ENCODE measurements around the gene TSPEAR.

TSPEAR gene

GRCh38 chr21:44502171-44502958, 209.0 kb downstream of the TSPEAR start:
- ChIA-PET POLR2A (no interaction called here), CTCF (interaction anchor here (0.9 kb wide), 1 partner anchor 8 kb away, joined by 5 read pairs; no protein-coding TSS in a partner anchor)
- no peak for DNase-seq (ENCODE audit: extremely low spot score)
- TF ChIP-seq ZNF384 (IDR thresholded peaks at IDR 0.05), result no peak
- TF ChIP-seq BHLHE40 (IDR thresholded peaks at IDR 0.05; ENCODE audit: borderline replicate concordance), result no peak
- no peak for TF ChIP-seq HDGF (IDR thresholded peaks at IDR 0.05; ENCODE audit: borderline replicate concordance)
- TF ChIP-seq SP1 (IDR thresholded peaks at IDR 0.05), result no peak
- TF ChIP-seq PKNOX1 (IDR thresholded peaks at IDR 0.05), result no peak
- no peak for TF ChIP-seq CTBP1 (IDR thresholded peaks at IDR 0.05; ENCODE audit: borderline replicate concordance)
- TF ChIP-seq L3MBTL2 (conservative IDR thresholded peaks at IDR 0.05), result no peak
- TF ChIP-seq ARNT (IDR thresholded peaks at IDR 0.05), result no peak
- TF ChIP-seq SUZ12 (IDR thresholded peaks at IDR 0.05), result no peak
- no peak for TF ChIP-seq ELF4 (IDR thresholded peaks at IDR 0.05)
- TF ChIP-seq LEF1 (IDR thresholded peaks at IDR 0.05; ENCODE audit: borderline replicate concordance), result no peak
- no peak for TF ChIP-seq FOXK2 (IDR thresholded peaks at IDR 0.05)
- TF ChIP-seq FOXM1 (IDR thresholded peaks at IDR 0.05; ENCODE audit: borderline replicate concordance), result no peak
- TF ChIP-seq FOXA1 (IDR thresholded peaks at IDR 0.05), result no peak
- no peak for TF ChIP-seq NFRKB (IDR thresholded peaks at IDR 0.05)
- TF ChIP-seq TARDBP (IDR thresholded peaks at IDR 0.05), result no peak

GRCh38 chr21:44500111-44500510, 211.3 kb downstream of the TSPEAR start:
- POLR2A ChIA-PET, result no interaction called here
- TF ChIP-seq FOXA1 (IDR thresholded peaks at IDR 0.05) (no peak), SUZ12 (IDR thresholded peaks at IDR 0.05) (no peak), L3MBTL2 (conservative IDR thresholded peaks at IDR 0.05) (no peak), SP1 (IDR thresholded peaks at IDR 0.05) (no peak), BHLHE40 (IDR thresholded peaks at IDR 0.05; ENCODE audit: borderline replicate concordance) (no peak), TARDBP (IDR thresholded peaks at IDR 0.05) (no peak), ZNF384 (IDR thresholded peaks at IDR 0.05) (no peak), ARNT (IDR thresholded peaks at IDR 0.05) (no peak), FOXK2 (IDR thresholded peaks at IDR 0.05) (no peak), LEF1 (IDR thresholded peaks at IDR 0.05; ENCODE audit: borderline replicate concordance) (no peak), HDGF (IDR thresholded peaks at IDR 0.05; ENCODE audit: borderline replicate concordance) (no peak), NFRKB (IDR thresholded peaks at IDR 0.05) (no peak), CTBP1 (IDR thresholded peaks at IDR 0.05; ENCODE audit: borderline replicate concordance) (no peak), PKNOX1 (IDR thresholded peaks at IDR 0.05) (no peak), FOXM1 (IDR thresholded peaks at IDR 0.05; ENCODE audit: borderline replicate concordance) (no peak), ELF4 (IDR thresholded peaks at IDR 0.05) (no peak)
- CTCF ChIA-PET, result no interaction called here

GRCh38 chr21:44499631-44500030, 211.7 kb downstream of the TSPEAR start:
- no peak for TF ChIP-seq BHLHE40 (IDR thresholded peaks at IDR 0.05; ENCODE audit: borderline replicate concordance)
- TF ChIP-seq NFRKB (IDR thresholded peaks at IDR 0.05), result no peak
- TF ChIP-seq SP1 (IDR thresholded peaks at IDR 0.05), result no peak
- no peak for TF ChIP-seq FOXM1 (IDR thresholded peaks at IDR 0.05; ENCODE audit: borderline replicate concordance)
- TF ChIP-seq ARNT (IDR thresholded peaks at IDR 0.05), result no peak
- no peak for TF ChIP-seq ELF4 (IDR thresholded peaks at IDR 0.05)
- TF ChIP-seq FOXA1 (IDR thresholded peaks at IDR 0.05), result no peak
- no peak for TF ChIP-seq CTBP1 (IDR thresholded peaks at IDR 0.05; ENCODE audit: borderline replicate concordance)
- TF ChIP-seq HDGF (IDR thresholded peaks at IDR 0.05; ENCODE audit: borderline replicate concordance), result no peak
- no peak for TF ChIP-seq LEF1 (IDR thresholded peaks at IDR 0.05; ENCODE audit: borderline replicate concordance)
- no peak for TF ChIP-seq SUZ12 (IDR thresholded peaks at IDR 0.05)
- TF ChIP-seq TARDBP (IDR thresholded peaks at IDR 0.05), result no peak
- no peak for TF ChIP-seq FOXK2 (IDR thresholded peaks at IDR 0.05)
- TF ChIP-seq ZNF384 (IDR thresholded peaks at IDR 0.05), result no peak
- no peak for TF ChIP-seq PKNOX1 (IDR thresholded peaks at IDR 0.05)
- no peak for TF ChIP-seq L3MBTL2 (conservative IDR thresholded peaks at IDR 0.05)
- CTCF ChIA-PET, result no interaction called here
- POLR2A ChIA-PET, result no interaction called here
- DNase-seq (ENCODE audit: extremely low spot score), result no peak

More at GRCh38 chr21:44500111-44500510, 211.3 kb downstream of the TSPEAR start:
- no peak for DNase-seq (ENCODE audit: extremely low spot score)

- ChIA-PET CTCF (no interaction called here), POLR2A (no interaction called here)
- DNase-seq (ENCODE audit: extremely low spot score), result no peak
- TF ChIP-seq TARDBP (IDR thresholded peaks at IDR 0.05) (no peak), FOXA1 (IDR thresholded peaks at IDR 0.05) (no peak)
These were observed 212.2 kb downstream of the TSPEAR start for GRCh38 chr21:44499211-44499560.

GRCh38 chr21:44498280-44499210, 212.8 kb downstream of the TSPEAR start:
- DNase-seq (ENCODE audit: extremely low spot score), result no peak
- ChIA-PET POLR2A (no interaction called here), CTCF (no interaction called here)
- no peak for TF ChIP-seq HDGF (IDR thresholded peaks at IDR 0.05; ENCODE audit: borderline replicate concordance)
- TF ChIP-seq ARNT (IDR thresholded peaks at IDR 0.05), result no peak
- TF ChIP-seq ZNF384 (IDR thresholded peaks at IDR 0.05), result no peak
- no peak for TF ChIP-seq ELF4 (IDR thresholded peaks at IDR 0.05)
- no peak for TF ChIP-seq L3MBTL2 (conservative IDR thresholded peaks at IDR 0.05)
- TF ChIP-seq FOXA1 (IDR thresholded peaks at IDR 0.05), result no peak
- TF ChIP-seq BHLHE40 (IDR thresholded peaks at IDR 0.05; ENCODE audit: borderline replicate concordance), result no peak
- no peak for TF ChIP-seq CTBP1 (IDR thresholded peaks at IDR 0.05; ENCODE audit: borderline replicate concordance)
- no peak for TF ChIP-seq NFRKB (IDR thresholded peaks at IDR 0.05)
- no peak for TF ChIP-seq PKNOX1 (IDR thresholded peaks at IDR 0.05)
- no peak for TF ChIP-seq SP1 (IDR thresholded peaks at IDR 0.05)
- no peak for TF ChIP-seq LEF1 (IDR thresholded peaks at IDR 0.05; ENCODE audit: borderline replicate concordance)
- no peak for TF ChIP-seq FOXM1 (IDR thresholded peaks at IDR 0.05; ENCODE audit: borderline replicate concordance)
- TF ChIP-seq SUZ12 (IDR thresholded peaks at IDR 0.05), result no peak
- TF ChIP-seq TARDBP (IDR thresholded peaks at IDR 0.05), result no peak
- TF ChIP-seq FOXK2 (IDR thresholded peaks at IDR 0.05), result no peak

Measured in HEK293T (cell line).